Esophagus squamous epithelium (tissue), 5 donors: ENCODE data around the gene SNX9. TPM values are rescaled to one million over a fixed set of nuclear protein-coding genes. Genes with fewer than 3 reads are reported as not detected.
A peak's percentile ranks its signal among the peaks of the same experiment; 100 is the strongest.
"Not testable (repeated sequence)": the region's sequence is repeated elsewhere in the genome, so short reads cannot be mapped to it uniquely, and the experiment has no call there.

Experiments
- DNase-seq: peaks from one replicate; lab custom pipeline; 2025; lab: John Stamatoyannopoulos, UW
- H3K27ac ChIP-seq, 4 donors: fragments of 200-600 bp; sonication (generic); one replicate each; pipeline ENCODE4 v1.5.1; 2016 to 2019; ENCODE audit warnings: mild to moderate bottlenecking in 1 of 4
- H3K27me3 ChIP-seq, 4 donors: fragments of 200-600 bp; sonication (generic); 1 replicate in 3 of 4; 2 replicates in 1 of 4; pipeline versions ENCODE4 v1.5.1 to v1.6.0; 2017 to 2021; ENCODE audit warnings: antibody characterized with exemption in 1 of 4
- H3K36me3 ChIP-seq, 3 donors: fragments of 200-600 bp; sonication (generic); one replicate each; pipeline ENCODE4 v1.5.1; 2016 to 2019
- H3K4me1 ChIP-seq, 3 donors: fragments of 200-600 bp; sonication (generic); one replicate each; pipeline ENCODE4 v1.5.1; 2017 to 2019
- H3K4me3 ChIP-seq, 4 donors: fragments of 200-600 bp; sonication (generic); 1 replicate in 3 of 4; 2 replicates in 1 of 4; pipeline ENCODE4 v1.5.1; 2016 to 2019; ENCODE audit warnings: mild to moderate bottlenecking in 2 of 4, moderate library complexity in 1 of 4
- H3K9me3 ChIP-seq, 3 donors: fragments of 200-600 bp; sonication (generic); one replicate each; pipeline ENCODE4 v1.5.1; 2016 to 2019
- CTCF ChIP-seq, 6 experiments: fragments of 450-650 bp in 4 of 6; fragments of 200-600 bp in 2 of 6; sonication (generic) in 2 of 6; IDR thresholded peaks; one replicate each; pipeline ENCODE4 v1.5.1; 2016 to 2019; ENCODE audit warnings: antibody characterized with exemption in 6 of 6, mild to moderate bottlenecking in 4 of 6, moderate library complexity in 4 of 6
- POLR2A ChIP-seq, 4 donors: fragments of 450-650 bp; IDR thresholded peaks; one replicate each; pipeline ENCODE4 v1.6.1; 2017; ENCODE audit warnings: antibody characterized with exemption in 4 of 4, mild to moderate bottlenecking in 4 of 4, moderate library complexity in 3 of 4
- WGBS, 2 donors: methylation state at CpG; one replicate each; pipeline ENCODE4 v1.1.5; 2018; 5-methylcytosine and 5-hydroxymethylcytosine counted together
- intact Hi-C: fragments of 100-400 bp; cut with DNase I; formaldehyde crosslinking; loops from one replicate; pipeline ENCODE4 v1.15.0; 2022
- total RNA-seq, 4 donors: library from RNA; depleted of rRNA; stranded (reverse); fragments of >200 nt; gene quantifications; one replicate each; pipeline ENCODE4 v1.1.0, GENCODE V29; 2016
- donor health status: DM: yes; HTN: yes; CAD: no.

Gene SNX9
- total RNA-seq, 4 donors from 2014 or later, result 19.9 to 39.9 (median 33.5) TPM

GRCh38 chr6:157842212-157842611, 19.2 kb downstream of the SNX9 start:
- Histone ChIP-seq H3K4me3 (no peak overlapping the region), H3K36me3 (no peaks in the 10 kb centered on the region), H3K27me3 (no peaks in the 10 kb centered on the region), H3K9me3 (no peaks in the 10 kb centered on the region), H3K27ac (no peak overlapping the region), H3K4me1 (peaks cover 3 to 75% (median 34%) of the 10 kb centered on the region in 3 donors)
- TF ChIP-seq CTCF (IDR thresholded peaks at IDR 0.05), result no peak
- TF ChIP-seq POLR2A (IDR thresholded peaks at IDR 0.05), result no peak
- no peak for DNase-seq
- 94% methylated on average over 4 of the region's 4 CpGs for WGBS, 2 donors
- intact Hi-C loops, result no loop called here

GRCh38 chr6:157844196-157844595, 21.1 kb downstream of the SNX9 start:
- intact Hi-C loops, result not testable (repeated sequence)

GRCh38 chr6:157845493-157846259, 22.6 kb downstream of the SNX9 start:
- Histone ChIP-seq H3K9me3 (no peaks in the 10 kb centered on the region), H3K4me1 (peaks cover 3 to 70% (median 46%) of the 10 kb centered on the region in 3 donors), H3K27me3 (no peaks in the 10 kb centered on the region), H3K27ac (no peak overlapping the region), H3K36me3 (no peaks in the 10 kb centered on the region), H3K4me3 (no peak overlapping the region)
- no peak for DNase-seq
- 86 to 92% methylated on average over 6 of the region's 6 CpGs for WGBS, 2 donors
- TF ChIP-seq POLR2A (IDR thresholded peaks at IDR 0.05) (no peak), CTCF (IDR thresholded peaks at IDR 0.05) (no peak)
- intact Hi-C loops, result no loop called here

More at GRCh38 chr6:157844196-157844595, 21.1 kb downstream of the SNX9 start:
- WGBS, 2 donors, result 86 to 94% methylated on average over 2 to 3 of the region's 3 CpGs
- peaks cover 3 to 76% (median 43%) of the 10 kb centered on the region in 3 donors for H3K4me1 ChIP-seq
- not testable (repeated sequence) for H3K4me3 ChIP-seq, DNase-seq, H3K36me3 ChIP-seq, H3K27ac ChIP-seq, H3K9me3 ChIP-seq, H3K27me3 ChIP-seq

- intact Hi-C loops, result no loop called here
- no peaks in the 10 kb centered on the region for H3K27me3 ChIP-seq
- H3K27ac ChIP-seq, result no peak overlapping the region
- WGBS, 2 donors, result 95 to 96% methylated on average over 2 of the region's 2 CpGs
- no peak for DNase-seq
- H3K36me3 ChIP-seq, result no peaks in the 10 kb centered on the region
- no peak overlapping the region for H3K4me3 ChIP-seq
- peaks cover 0 to 7% (median 0%) of the 10 kb centered on the region in 3 donors for H3K9me3 ChIP-seq
- TF ChIP-seq CTCF (IDR thresholded peaks at IDR 0.05) (no peak), POLR2A (IDR thresholded peaks at IDR 0.05) (no peak)
- H3K4me1 ChIP-seq, result peaks cover 0 to 48% (median 34%) of the 10 kb centered on the region in 3 donors
Measured at GRCh38 chr6:157847846-157848245, 24.8 kb downstream of the SNX9 start.

GRCh38 chr6:157848693-157849092, 25.6 kb downstream of the SNX9 start:
- Histone ChIP-seq H3K27me3 (no peaks in the 10 kb centered on the region), H3K9me3 (peaks cover 0 to 16% (median 0%) of the 10 kb centered on the region in 3 donors), H3K4me3 (no peak overlapping the region), H3K36me3 (no peaks in the 10 kb centered on the region), H3K27ac (peak overlapping the region in 3 of 4 donors; percentile 19 to 30 (median 29)), H3K4me1 (peaks cover 0 to 46% (median 34%) of the 10 kb centered on the region in 3 donors)
- WGBS, 2 donors, result 54 to 69% methylated on average over 8 of the region's 8 CpGs
- no peak for TF ChIP-seq POLR2A (IDR thresholded peaks at IDR 0.05)
- TF ChIP-seq CTCF (IDR thresholded peaks at IDR 0.05), result no peak
- no peak for DNase-seq
- intact Hi-C loops, result no loop called here
